Thyroid gland (tissue), 4 donors: Measurements from ENCODE around the gene MGLL.

Experiments
- CTCF ChIP-seq, 6 experiments: fragments of 200-600 bp in 3 of 6; fragments of 450-650 bp in 3 of 6; sonication (generic) in 3 of 6; IDR thresholded peaks; one replicate each; pipeline ENCODE4 v1.5.1; 2016 to 2019; ENCODE audit warnings: antibody characterized with exemption in 6 of 6, mild to moderate bottlenecking in 2 of 6, inconsistent platforms in 1 of 6, moderate library complexity in 1 of 6
- POLR2A ChIP-seq, 2 donors: fragments of 450-650 bp; IDR thresholded peaks; one replicate each; pipeline ENCODE4 v1.6.1; 2017; ENCODE audit warnings: antibody characterized with exemption in 2 of 2, mild to moderate bottlenecking in 2 of 2, moderate library complexity in 1 of 2

GRCh38 chr3:127652246-127652995, 169.9 kb downstream of the MGLL start:
- TF ChIP-seq CTCF (IDR thresholded peaks at IDR 0.05) (peak; percentile 62 to 83 (median 74)), POLR2A (IDR thresholded peaks at IDR 0.05) (no peak)
